Measurements from ENCODE around the gene OVCA2. TPM values are rescaled to one million over a fixed set of nuclear protein-coding genes. Genes with fewer than 3 reads are reported as not detected.

Gene OVCA2
- total and polyA plus RNA-seq, 4 donors: 16.1 to 30.6 (median 23.7) TPM

DNA sequence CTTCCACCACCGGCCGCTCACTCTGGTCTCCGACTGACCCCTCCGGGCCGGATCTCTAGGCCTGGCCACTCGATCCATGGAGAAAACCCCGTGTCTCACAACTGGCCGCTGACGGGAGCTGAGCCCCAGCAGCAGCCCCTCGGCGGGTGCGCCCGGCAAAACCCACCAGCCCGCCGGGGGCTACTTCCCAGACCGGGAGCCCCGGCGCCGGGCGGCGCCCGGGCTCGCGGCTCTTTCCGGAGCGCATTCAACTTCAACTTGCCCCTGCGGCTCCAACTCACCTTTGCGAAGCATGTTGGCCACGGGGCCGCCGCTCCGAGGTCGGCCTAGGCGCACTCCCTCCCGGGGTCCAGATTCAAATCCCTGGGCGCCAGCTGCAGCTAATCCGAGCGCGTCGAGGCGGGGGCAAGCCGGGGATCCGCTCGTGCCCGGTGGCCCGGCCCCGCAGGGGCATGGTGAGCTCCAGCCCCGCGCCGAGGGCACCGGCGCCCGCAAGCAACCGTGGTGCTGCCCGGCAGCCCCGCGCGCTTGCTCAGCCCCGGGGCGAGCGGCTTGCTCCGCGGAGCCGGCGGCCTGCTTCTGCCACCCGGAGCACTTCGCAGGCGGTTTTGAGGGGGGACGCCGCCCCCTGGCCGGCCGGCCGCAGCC is 17.1 kb upstream of the OVCA2 start:
- Histone ChIP-seq H3K27ac (ENCODE audit: low read depth in 1 of 2, low read length in 2 of 2) (peak overlapping the region in 1 of 2 donors; percentile 42), H3K27me3 (ENCODE audit: control insufficient read depth in 4 of 4, insufficient read depth in 4 of 4, low read length in 3 of 4) (no peaks in the 10 kb centered on the region)
- TF ChIP-seq YY1 (IDR thresholded peaks at IDR 0.05) (no peak), TAF1 (conservative IDR thresholded peaks at IDR 0.05) (no peak), JUND (IDR thresholded peaks at IDR 0.05) (no peak), HNF4G (IDR thresholded peaks at IDR 0.05) (no peak), EGR1 (IDR thresholded peaks at IDR 0.05; ENCODE audit: low read depth in 2 of 2) (no peak), RXRA (IDR thresholded peaks at IDR 0.05) (no peak)
- TF ChIP-seq, protein P1, sequence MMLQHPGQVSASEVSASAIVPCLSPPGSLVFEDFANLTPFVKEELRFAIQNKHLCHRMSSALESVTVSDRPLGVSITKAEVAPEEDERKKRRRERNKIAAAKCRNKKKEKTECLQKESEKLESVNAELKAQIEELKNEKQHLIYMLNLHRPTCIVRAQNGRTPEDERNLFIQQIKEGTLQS (IDR thresholded peaks at IDR 0.05): no peak

DNA sequence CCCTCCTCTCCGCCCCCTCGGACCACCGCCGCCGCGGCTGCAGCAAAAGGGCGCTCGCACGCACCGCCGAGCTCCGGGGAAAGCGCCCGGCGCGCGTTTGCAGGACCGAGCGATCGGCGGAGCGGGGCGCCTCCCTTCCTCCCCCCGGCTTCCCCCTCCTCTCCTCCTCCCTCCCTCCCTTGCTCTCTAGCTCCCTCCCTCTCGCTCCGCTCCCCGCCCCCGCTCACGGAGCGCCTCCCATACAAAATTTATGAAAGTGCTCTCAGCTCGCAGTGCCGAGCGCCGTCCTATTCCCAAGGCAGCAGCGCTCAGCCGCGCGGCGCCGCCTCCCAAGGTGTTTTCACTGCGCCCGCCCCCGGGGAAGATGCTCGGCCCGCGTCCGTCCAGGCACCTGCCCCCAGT is 16.6 kb upstream of the OVCA2 start, which contains the start of gene RTN4RL1:
TSS of gene RTN4RL1 (minus strand) at position 115 of the 402 bp plus-strand sequence. CDS start 469 bp downstream, outside the sequence.
- no peaks in the 10 kb centered on the region for H3K9me3 ChIP-seq (ENCODE audit: control insufficient read depth in 4 of 4, low read length in 3 of 4)
- WGBS: under 1% methylated on average over 47 of the region's 47 CpGs
- H3K27ac ChIP-seq (ENCODE audit: low read depth in 1 of 2, low read length in 2 of 2): peak within 1 kb of the TSS in 1 of 2 donors; percentile 51
- DNase-seq (ENCODE audit: low spot score): no peak
- H3K4me3 ChIP-seq (ENCODE audit: low read depth in 1 of 3, low read length in 3 of 3): peak within 1 kb of the TSS; percentile 44 to 77 (median 73)
- peak; percentile 18 for TF ChIP-seq YY1 (IDR thresholded peaks at IDR 0.05)
- TF ChIP-seq, protein P2, sequence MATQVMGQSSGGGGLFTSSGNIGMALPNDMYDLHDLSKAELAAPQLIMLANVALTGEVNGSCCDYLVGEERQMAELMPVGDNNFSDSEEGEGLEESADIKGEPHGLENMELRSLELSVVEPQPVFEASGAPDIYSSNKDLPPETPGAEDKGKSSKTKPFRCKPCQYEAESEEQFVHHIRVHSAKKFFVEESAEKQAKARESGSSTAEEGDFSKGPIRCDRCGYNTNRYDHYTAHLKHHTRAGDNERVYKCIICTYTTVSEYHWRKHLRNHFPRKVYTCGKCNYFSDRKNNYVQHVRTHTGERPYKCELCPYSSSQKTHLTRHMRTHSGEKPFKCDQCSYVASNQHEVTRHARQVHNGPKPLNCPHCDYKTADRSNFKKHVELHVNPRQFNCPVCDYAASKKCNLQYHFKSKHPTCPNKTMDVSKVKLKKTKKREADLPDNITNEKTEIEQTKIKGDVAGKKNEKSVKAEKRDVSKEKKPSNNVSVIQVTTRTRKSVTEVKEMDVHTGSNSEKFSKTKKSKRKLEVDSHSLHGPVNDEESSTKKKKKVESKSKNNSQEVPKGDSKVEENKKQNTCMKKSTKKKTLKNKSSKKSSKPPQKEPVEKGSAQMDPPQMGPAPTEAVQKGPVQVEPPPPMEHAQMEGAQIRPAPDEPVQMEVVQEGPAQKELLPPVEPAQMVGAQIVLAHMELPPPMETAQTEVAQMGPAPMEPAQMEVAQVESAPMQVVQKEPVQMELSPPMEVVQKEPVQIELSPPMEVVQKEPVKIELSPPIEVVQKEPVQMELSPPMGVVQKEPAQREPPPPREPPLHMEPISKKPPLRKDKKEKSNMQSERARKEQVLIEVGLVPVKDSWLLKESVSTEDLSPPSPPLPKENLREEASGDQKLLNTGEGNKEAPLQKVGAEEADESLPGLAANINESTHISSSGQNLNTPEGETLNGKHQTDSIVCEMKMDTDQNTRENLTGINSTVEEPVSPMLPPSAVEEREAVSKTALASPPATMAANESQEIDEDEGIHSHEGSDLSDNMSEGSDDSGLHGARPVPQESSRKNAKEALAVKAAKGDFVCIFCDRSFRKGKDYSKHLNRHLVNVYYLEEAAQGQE (IDR thresholded peaks at IDR 0.05): peak; percentile 32
- no peak for TF ChIP-seq JUND (IDR thresholded peaks at IDR 0.05)
- TF ChIP-seq HNF4A (conservative IDR thresholded peaks at IDR 0.05): peak in 1 of 2 donors; percentile 12
- TF ChIP-seq RAD21 (IDR thresholded peaks at IDR 0.05): peak in 1 of 2 donors; percentile 13
- TF ChIP-seq EGR1 (IDR thresholded peaks at IDR 0.05; ENCODE audit: low read depth in 2 of 2): no peak
- no peaks in the 10 kb centered on the region for H3K36me3 ChIP-seq (ENCODE audit: control insufficient read depth in 4 of 4, insufficient read depth in 3 of 4, low read depth in 1 of 4, low read length in 3 of 4)
- H3K4me1 ChIP-seq (ENCODE audit: control insufficient read depth in 4 of 4, insufficient read depth in 4 of 4, low read length in 3 of 4): peaks cover 4 to 40% (median 24%) of the 10 kb centered on the region in 4 donors
- no peaks in the 10 kb centered on the region for H3K27me3 ChIP-seq (ENCODE audit: control insufficient read depth in 4 of 4, insufficient read depth in 4 of 4, low read length in 3 of 4)
- no peak within 1 kb of the TSS for H3K9ac ChIP-seq (ENCODE audit: low read depth in 1 of 2, low read length in 2 of 2)

More for the DNA sequence above, 17.1 kb upstream of the OVCA2 start:
- WGBS: under 1% methylated on average over 73 of the region's 73 CpGs
- peak overlapping the region; percentile 44 to 77 (median 73) for H3K4me3 ChIP-seq (ENCODE audit: low read depth in 1 of 3, low read length in 3 of 3)
- no peak for DNase-seq (ENCODE audit: low spot score)
- H3K9me3 ChIP-seq (ENCODE audit: control insufficient read depth in 4 of 4, low read length in 3 of 4): no peaks in the 10 kb centered on the region
- H3K36me3 ChIP-seq (ENCODE audit: control insufficient read depth in 4 of 4, insufficient read depth in 3 of 4, low read depth in 1 of 4, low read length in 3 of 4): no peaks in the 10 kb centered on the region
- H3K4me1 ChIP-seq (ENCODE audit: control insufficient read depth in 4 of 4, insufficient read depth in 4 of 4, low read length in 3 of 4): peaks cover 4 to 39% (median 23%) of the 10 kb centered on the region in 4 donors
- H3K9ac ChIP-seq (ENCODE audit: low read depth in 1 of 2, low read length in 2 of 2): no peak overlapping the region

DNA sequence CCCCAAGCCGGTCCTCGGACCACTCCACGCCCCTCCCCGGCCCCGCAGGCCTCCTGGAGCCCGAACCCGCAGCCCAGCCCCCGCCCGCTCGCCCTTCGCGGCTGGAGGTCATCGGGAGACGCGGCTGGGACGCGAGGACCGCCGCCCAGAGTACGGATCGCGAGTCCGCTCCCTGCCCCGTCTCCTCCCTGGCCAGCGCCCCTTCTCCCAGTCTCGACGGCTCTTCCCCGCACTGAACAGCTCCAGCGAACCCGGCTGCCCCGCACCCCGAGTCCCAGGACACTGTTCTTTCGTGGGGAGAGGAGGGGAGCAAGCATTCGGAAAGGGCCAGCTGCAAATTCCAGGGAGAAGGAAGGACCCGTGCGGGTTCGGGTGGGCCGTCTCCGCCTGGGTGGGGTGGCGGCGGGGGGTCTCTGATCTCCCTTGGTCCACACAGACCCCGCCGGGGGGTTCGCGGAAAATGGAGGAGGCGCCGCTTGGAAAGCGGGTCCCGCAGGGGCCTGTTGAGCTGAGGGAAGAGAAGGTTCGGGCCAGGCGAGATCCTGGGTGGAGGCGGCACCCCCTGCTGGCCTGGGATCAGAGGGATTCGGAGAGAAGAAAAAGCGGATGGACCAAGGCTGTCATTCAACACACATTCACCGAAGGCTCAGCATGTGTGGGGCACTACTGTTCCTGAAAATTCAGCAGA is 16.1 kb upstream of the OVCA2 start:
- 1% methylated on average over 55 of the region's 55 CpGs for WGBS
- DNase-seq (ENCODE audit: low spot score): peak; percentile 68
- Histone ChIP-seq H3K27ac (ENCODE audit: low read depth in 1 of 2, low read length in 2 of 2) (peak overlapping the region in 1 of 2 donors; percentile 51), H3K36me3 (ENCODE audit: control insufficient read depth in 4 of 4, insufficient read depth in 3 of 4, low read depth in 1 of 4, low read length in 3 of 4) (no peaks in the 10 kb centered on the region), H3K27me3 (ENCODE audit: control insufficient read depth in 4 of 4, insufficient read depth in 4 of 4, low read length in 3 of 4) (no peaks in the 10 kb centered on the region), H3K9ac (ENCODE audit: low read depth in 1 of 2, low read length in 2 of 2) (no peak overlapping the region), H3K9me3 (ENCODE audit: control insufficient read depth in 4 of 4, low read length in 3 of 4) (no peaks in the 10 kb centered on the region), H3K4me1 (ENCODE audit: control insufficient read depth in 4 of 4, insufficient read depth in 4 of 4, low read length in 3 of 4) (peaks cover 4 to 43% (median 26%) of the 10 kb centered on the region in 4 donors), H3K4me3 (ENCODE audit: low read depth in 1 of 3, low read length in 3 of 3) (peak overlapping the region; percentile 11 to 77 (median 73))
- TF ChIP-seq NR2F2 (IDR thresholded peaks at IDR 0.05) (peak; percentile 12), JUND (IDR thresholded peaks at IDR 0.05) (no peak), YY1 (IDR thresholded peaks at IDR 0.05) (peak; percentile 37), RAD21 (IDR thresholded peaks at IDR 0.05) (peak; percentile 91 to 92), TAF1 (conservative IDR thresholded peaks at IDR 0.05) (no peak), GABPA (IDR thresholded peaks at IDR 0.05 in 1 of 2, conservative IDR thresholded peaks at IDR 0.05 in 1 of 2) (no peak), EGR1 (IDR thresholded peaks at IDR 0.05; ENCODE audit: low read depth in 2 of 2) (no peak), SP1 (IDR thresholded peaks at IDR 0.05) (no peak), FOXA1 (IDR thresholded peaks at IDR 0.05) (no peak)
- TF ChIP-seq, protein P3, sequence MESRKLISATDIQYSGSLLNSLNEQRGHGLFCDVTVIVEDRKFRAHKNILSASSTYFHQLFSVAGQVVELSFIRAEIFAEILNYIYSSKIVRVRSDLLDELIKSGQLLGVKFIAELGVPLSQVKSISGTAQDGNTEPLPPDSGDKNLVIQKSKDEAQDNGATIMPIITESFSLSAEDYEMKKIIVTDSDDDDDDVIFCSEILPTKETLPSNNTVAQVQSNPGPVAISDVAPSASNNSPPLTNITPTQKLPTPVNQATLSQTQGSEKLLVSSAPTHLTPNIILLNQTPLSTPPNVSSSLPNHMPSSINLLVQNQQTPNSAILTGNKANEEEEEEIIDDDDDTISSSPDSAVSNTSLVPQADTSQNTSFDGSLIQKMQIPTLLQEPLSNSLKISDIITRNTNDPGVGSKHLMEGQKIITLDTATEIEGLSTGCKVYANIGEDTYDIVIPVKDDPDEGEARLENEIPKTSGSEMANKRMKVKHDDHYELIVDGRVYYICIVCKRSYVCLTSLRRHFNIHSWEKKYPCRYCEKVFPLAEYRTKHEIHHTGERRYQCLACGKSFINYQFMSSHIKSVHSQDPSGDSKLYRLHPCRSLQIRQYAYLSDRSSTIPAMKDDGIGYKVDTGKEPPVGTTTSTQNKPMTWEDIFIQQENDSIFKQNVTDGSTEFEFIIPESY (IDR thresholded peaks at IDR 0.05): no peak
- TF ChIP-seq, protein P2 (IDR thresholded peaks at IDR 0.05): no peak
- TF ChIP-seq, protein P1 (IDR thresholded peaks at IDR 0.05): no peak

Data from liver (tissue), 9 donors.